Effector CD4-positive, alpha-beta T cell (primary cell): ENCODE data around the gene UBE2E1.
"Not testable (repeated sequence)": the region's sequence is repeated elsewhere in the genome, so short reads cannot be mapped to it uniquely, and the experiment has no call there.

ENCODE experiments used
- DNase-seq: peaks from one replicate; pipeline ENCODE4 v3.0.0-alpha.2; 2020

UBE2E1 gene

GRCh38 chr3:23822559-23822958, 16.8 kb downstream of the UBE2E1 start:
- DNase-seq, result no peak

- no peak for DNase-seq
These were observed 17.9 kb downstream of the UBE2E1 start for GRCh38 chr3:23823620-23824019.

- DNase-seq, result no peak
These were observed 19.1 kb downstream of the UBE2E1 start for GRCh38 chr3:23824699-23825444.

- no peak for DNase-seq
These were observed 20.0 kb downstream of the UBE2E1 start for GRCh38 chr3:23825802-23826201.

GRCh38 chr3:23826382-23827064, 20.8 kb downstream of the UBE2E1 start:
- DNase-seq, result no peak

- DNase-seq, result no peak
These were observed 23.6 kb downstream of the UBE2E1 start for GRCh38 chr3:23829242-23829934.

- no peak for DNase-seq
These were observed 25.2 kb downstream of the UBE2E1 start for GRCh38 chr3:23830869-23831484.

GRCh38 chr3:23831517-23832394, 26.0 kb downstream of the UBE2E1 start:
- DNase-seq, result no peak

- DNase-seq, result no peak
These were observed 26.8 kb downstream of the UBE2E1 start for GRCh38 chr3:23832523-23832922.

GRCh38 chr3:23834082-23834870, 28.5 kb downstream of the UBE2E1 start:
- DNase-seq, result no peak

GRCh38 chr3:23835087-23835486, 29.3 kb downstream of the UBE2E1 start:
- no peak for DNase-seq

GRCh38 chr3:23835802-23836201, 30.0 kb downstream of the UBE2E1 start:
- no peak for DNase-seq

GRCh38 chr3:23836536-23837230, 30.9 kb downstream of the UBE2E1 start:
- no peak for DNase-seq

GRCh38 chr3:23837286-23837685, 31.5 kb downstream of the UBE2E1 start:
- DNase-seq, result no peak

GRCh38 chr3:23837691-23838090, 31.9 kb downstream of the UBE2E1 start:
- no peak for DNase-seq

- no peak for DNase-seq
These were observed 34.8 kb downstream of the UBE2E1 start for GRCh38 chr3:23840521-23840920.

GRCh38 chr3:23843869-23844268, 38.1 kb downstream of the UBE2E1 start:
- no peak for DNase-seq

- no peak for DNase-seq
These were observed 39.8 kb downstream of the UBE2E1 start for GRCh38 chr3:23845326-23846216.

GRCh38 chr3:23849462-23849861, 43.7 kb downstream of the UBE2E1 start:
- DNase-seq, result not testable (repeated sequence)

- DNase-seq, result no peak
These were observed 50.5 kb downstream of the UBE2E1 start for GRCh38 chr3:23856286-23856685.
